Measurements from ENCODE around the gene LAMB1. TPM values are rescaled to one million over a fixed set of nuclear protein-coding genes. Genes with fewer than 3 reads are reported as not detected.

LAMB1 gene
- total RNA-seq, 4 donors from 2014 or later: 87.9 to 322 (median 200) TPM

DNA sequence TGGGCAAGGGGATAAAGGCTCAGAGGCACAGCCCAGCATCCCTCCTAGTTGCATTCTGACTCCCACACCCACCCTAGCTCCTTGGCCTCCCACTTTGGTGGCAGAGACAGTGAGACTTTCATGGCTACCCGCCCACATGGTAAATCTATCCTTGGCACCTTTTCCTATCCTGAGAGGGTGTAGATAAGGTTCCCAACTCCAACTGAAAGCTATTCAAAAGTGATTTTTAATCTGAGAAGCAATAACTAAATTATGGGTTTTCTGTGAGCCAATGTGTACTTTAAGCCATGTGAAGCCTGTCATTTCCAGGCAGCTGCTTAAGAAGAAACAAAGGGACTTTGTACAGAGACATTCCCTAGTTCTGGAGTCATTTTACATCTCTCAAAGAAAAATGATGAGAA is 9.1 kb downstream of the LAMB1 start:
- intact Hi-C loops (cut with DNase I; ENCODE audit: low total_unique reads): no loop called here
- no peaks in the 10 kb centered on the region for H3K9me3 ChIP-seq
- H3K27ac ChIP-seq: peak overlapping the region in 1 of 2 donors; percentile 31
- no peak for DNase-seq
- no peaks in the 10 kb centered on the region for H3K27me3 ChIP-seq
- H3K4me1 ChIP-seq: peaks cover 0 to 7% of the 10 kb centered on the region in 2 donors
- no peak overlapping the region for H3K4me3 ChIP-seq
- TF ChIP-seq, protein P1, sequence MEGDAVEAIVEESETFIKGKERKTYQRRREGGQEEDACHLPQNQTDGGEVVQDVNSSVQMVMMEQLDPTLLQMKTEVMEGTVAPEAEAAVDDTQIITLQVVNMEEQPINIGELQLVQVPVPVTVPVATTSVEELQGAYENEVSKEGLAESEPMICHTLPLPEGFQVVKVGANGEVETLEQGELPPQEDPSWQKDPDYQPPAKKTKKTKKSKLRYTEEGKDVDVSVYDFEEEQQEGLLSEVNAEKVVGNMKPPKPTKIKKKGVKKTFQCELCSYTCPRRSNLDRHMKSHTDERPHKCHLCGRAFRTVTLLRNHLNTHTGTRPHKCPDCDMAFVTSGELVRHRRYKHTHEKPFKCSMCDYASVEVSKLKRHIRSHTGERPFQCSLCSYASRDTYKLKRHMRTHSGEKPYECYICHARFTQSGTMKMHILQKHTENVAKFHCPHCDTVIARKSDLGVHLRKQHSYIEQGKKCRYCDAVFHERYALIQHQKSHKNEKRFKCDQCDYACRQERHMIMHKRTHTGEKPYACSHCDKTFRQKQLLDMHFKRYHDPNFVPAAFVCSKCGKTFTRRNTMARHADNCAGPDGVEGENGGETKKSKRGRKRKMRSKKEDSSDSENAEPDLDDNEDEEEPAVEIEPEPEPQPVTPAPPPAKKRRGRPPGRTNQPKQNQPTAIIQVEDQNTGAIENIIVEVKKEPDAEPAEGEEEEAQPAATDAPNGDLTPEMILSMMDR (IDR thresholded peaks at IDR 0.05): no peak
- TF ChIP-seq POLR2A (IDR thresholded peaks at IDR 0.05): no peak
- H3K36me3 ChIP-seq: no peaks in the 10 kb centered on the region

DNA sequence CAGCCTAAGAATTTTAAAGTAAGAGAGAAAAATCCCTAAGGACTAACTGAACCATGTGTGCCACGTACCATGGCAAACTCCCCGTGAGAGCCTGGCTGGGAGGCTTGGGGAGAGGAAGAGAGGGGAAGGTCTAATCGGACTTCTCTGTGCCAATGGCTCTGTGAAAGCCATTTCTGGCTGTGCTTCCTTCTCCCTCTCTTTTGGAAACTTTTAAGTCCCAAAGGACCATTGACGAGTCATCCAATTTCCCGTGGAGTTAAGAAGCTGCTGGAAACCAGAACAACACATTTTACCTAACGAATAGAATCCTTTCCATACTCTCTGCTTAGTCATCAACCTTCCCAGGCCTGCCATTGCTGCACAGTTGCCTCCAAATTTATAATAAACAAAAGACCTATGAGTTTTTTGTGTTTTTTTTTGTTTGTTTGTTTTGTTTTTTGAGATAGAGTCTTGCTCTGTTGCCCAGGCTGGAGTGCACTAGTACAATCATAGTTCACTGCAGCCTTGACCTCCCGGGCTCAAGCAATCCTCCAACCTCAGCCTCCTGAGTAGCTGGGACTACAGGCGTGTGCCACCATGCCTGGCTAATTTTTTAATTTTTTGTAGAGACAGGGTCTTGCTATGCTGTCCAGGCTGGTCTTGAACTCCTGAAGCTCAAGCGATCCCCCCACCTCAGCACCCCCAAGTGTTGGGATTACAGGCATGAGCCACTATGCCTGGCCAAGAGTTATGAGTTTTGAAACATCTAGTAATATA is 13.2 kb downstream of the LAMB1 start:
- H3K9me3 ChIP-seq: no peaks in the 10 kb centered on the region
- no peaks in the 10 kb centered on the region for H3K36me3 ChIP-seq
- intact Hi-C loops (cut with DNase I; ENCODE audit: low total_unique reads): no loop called here
- H3K27me3 ChIP-seq: no peaks in the 10 kb centered on the region
- TF ChIP-seq POLR2A (IDR thresholded peaks at IDR 0.05): no peak
- TF ChIP-seq, protein P1 (IDR thresholded peaks at IDR 0.05): no peak
- no peak for DNase-seq
- no peaks in the 10 kb centered on the region for H3K4me1 ChIP-seq
- no peak overlapping the region for H3K4me3 ChIP-seq
- peak overlapping the region; percentile 49 to 70 for H3K27ac ChIP-seq

DNA sequence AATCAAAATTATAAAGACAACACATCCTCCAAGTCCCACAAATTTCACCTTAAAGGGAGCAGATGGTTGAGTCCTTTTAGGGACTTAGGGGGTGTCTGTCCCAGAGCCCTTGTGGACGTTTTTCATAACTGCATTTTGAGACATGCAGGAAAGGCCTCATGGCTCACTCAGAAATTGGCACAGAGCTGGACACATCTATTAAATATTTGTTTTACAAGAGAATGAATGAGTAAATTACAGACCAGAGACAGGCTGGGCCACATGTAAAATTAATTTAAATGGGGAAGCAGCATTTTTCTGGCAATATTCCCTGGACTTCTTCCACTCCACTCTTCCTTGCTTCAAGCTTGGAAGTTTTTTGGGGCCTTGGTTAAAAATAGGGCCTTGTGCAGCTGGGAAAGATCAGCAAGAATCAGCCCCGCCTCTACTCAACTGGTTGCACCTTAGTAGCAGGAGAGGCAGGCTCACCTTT is 20.0 kb downstream of the LAMB1 start:
- H3K27ac ChIP-seq: peak overlapping the region; percentile 28 to 64
- TF ChIP-seq POLR2A (IDR thresholded peaks at IDR 0.05): no peak
- TF ChIP-seq, protein P1 (IDR thresholded peaks at IDR 0.05): no peak
- H3K4me3 ChIP-seq: no peak overlapping the region
- H3K36me3 ChIP-seq: no peaks in the 10 kb centered on the region
- intact Hi-C loops (cut with DNase I; ENCODE audit: low total_unique reads): no loop called here
- no peaks in the 10 kb centered on the region for H3K27me3 ChIP-seq
- DNase-seq: peak; percentile 40 to 48
- H3K9me3 ChIP-seq: no peaks in the 10 kb centered on the region
- no peaks in the 10 kb centered on the region for H3K4me1 ChIP-seq

DNA sequence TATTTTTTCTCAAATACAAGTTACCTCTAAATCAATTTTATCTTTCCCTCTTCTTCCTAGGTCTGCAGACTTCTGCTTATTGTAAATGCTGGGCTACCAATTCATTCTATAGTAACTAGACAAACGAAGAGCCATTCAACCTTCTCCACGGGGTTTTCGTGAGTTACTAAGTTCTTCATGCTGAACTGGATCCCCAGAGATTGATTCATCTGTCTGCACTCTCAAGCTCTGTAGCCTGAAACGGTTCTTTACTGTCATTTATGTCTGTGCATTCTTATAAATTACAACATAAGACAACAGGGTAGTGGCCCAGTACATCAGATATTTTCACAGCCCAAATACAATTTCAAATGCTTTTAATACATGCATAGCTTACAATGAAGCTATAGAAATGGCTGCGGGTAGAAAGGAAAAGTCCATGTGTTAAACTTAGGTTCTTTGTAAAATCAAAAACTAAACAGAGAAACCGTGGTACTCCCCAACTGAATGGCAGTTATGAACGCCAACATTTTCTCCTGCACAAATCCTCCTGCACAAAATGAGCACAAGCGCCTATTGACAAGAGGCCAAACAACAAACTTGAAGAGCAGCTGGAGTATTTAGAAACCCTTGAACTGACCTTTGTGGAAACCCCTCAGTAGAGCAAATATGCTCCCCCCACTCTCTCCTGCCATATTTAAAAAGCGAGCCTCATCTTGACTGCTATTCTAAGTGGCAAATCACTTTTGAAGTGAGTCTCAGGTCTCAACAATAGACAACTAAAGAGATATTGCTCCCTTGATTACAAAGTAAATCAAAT is 20.7 kb downstream of the LAMB1 start:
- intact Hi-C loops (cut with DNase I; ENCODE audit: low total_unique reads): no loop called here
- no peaks in the 10 kb centered on the region for H3K4me1 ChIP-seq
- H3K4me3 ChIP-seq: no peak overlapping the region
- no peaks in the 10 kb centered on the region for H3K36me3 ChIP-seq
- no peak for DNase-seq
- H3K27me3 ChIP-seq: no peaks in the 10 kb centered on the region
- peak overlapping the region; percentile 28 to 64 for H3K27ac ChIP-seq
- TF ChIP-seq, protein P1 (IDR thresholded peaks at IDR 0.05): no peak
- no peak for TF ChIP-seq POLR2A (IDR thresholded peaks at IDR 0.05)
- no peaks in the 10 kb centered on the region for H3K9me3 ChIP-seq

DNA sequence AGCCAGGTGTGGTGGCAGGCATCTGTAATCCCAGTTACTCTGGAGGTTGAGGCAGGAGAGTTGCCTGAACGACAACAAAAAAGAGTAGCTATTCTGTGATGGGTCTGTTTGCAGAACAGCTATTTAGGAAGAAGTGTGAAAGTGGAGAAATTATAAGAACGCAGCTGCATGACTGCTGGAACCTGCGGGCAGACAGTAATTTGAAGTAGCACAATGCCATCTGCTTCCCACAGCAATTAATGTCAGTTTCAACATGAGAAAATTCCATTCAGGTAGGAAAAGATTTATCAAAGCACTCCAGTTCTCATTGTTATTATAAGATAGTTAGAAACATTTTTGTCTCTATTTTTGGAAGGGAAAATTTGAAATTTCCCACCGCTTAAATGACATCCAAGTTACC is 21.5 kb downstream of the LAMB1 start:
- intact Hi-C loops (cut with DNase I; ENCODE audit: low total_unique reads): no loop called here
- no peaks in the 10 kb centered on the region for H3K36me3 ChIP-seq
- H3K9me3 ChIP-seq: no peaks in the 10 kb centered on the region
- TF ChIP-seq, protein P1 (IDR thresholded peaks at IDR 0.05): no peak
- no peak for TF ChIP-seq POLR2A (IDR thresholded peaks at IDR 0.05)
- H3K4me3 ChIP-seq: no peak overlapping the region
- H3K27me3 ChIP-seq: no peaks in the 10 kb centered on the region
- H3K4me1 ChIP-seq: no peaks in the 10 kb centered on the region
- DNase-seq: no peak
- H3K27ac ChIP-seq: no peak overlapping the region
